ENCODE data around the gene PRKAG2.

PRKAG2 gene

DNA sequence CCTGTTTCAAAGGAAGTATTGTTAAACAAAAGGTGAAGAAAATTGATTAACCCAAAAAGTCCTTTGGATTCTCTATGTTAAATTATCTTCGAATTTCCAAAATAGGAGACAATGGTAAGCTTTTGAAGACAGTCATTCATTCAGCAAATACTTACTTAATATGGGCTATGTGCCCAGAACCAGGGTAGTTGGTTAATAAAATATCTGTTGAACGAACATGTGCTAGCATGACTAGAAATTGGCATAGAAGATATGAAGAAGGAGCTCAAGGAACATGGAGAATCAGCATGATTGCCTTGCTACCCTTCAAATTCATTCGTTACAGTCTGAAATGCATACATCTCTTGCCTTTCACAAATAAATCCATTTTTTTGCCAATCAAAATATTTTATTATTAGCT is 234.2 kb downstream of the PRKAG2 start:
- H3K4me3 ChIP-seq (ENCODE audit: low read length): no peak overlapping the region
- peak; percentile 74 for DNase-seq (ENCODE audit: low read depth)
- no peak for TF ChIP-seq CTCF (IDR thresholded peaks at IDR 0.05; ENCODE audit: insufficient read depth, low read depth, low read length, missing control alignments)

GRCh38 chr7:151641587-151641986 is 235.3 kb downstream of the PRKAG2 start:
- no peak for TF ChIP-seq CTCF (IDR thresholded peaks at IDR 0.05; ENCODE audit: insufficient read depth, low read depth, low read length, missing control alignments)
- no peak overlapping the region for H3K4me3 ChIP-seq (ENCODE audit: low read length)
- no peak for DNase-seq (ENCODE audit: low read depth)

- no peak for TF ChIP-seq CTCF (IDR thresholded peaks at IDR 0.05; ENCODE audit: insufficient read depth, low read depth, low read length, missing control alignments)
- H3K4me3 ChIP-seq (ENCODE audit: low read length): no peak overlapping the region
- DNase-seq (ENCODE audit: low read depth): no peak
Observed at GRCh38 chr7:151637781-151638261, 239.1 kb downstream of the PRKAG2 start.

DNA sequence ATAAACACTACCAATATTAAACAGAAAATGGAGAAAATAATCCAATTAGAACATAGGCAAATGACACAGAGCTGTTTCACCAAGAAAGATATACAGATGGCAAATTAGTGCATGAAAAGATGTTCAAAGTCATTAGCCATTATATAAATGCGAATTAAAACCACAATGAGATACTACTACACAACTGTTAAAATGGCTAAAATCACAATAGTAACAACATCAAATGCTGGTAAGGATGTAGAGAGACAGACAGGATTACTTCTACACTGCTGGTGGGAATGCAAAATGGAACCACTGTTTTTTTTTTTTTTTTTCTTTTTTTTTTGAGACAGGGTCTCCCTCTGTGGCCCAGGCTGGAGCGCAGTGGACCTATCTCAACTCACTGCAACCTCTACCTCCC is 242.3 kb downstream of the PRKAG2 start:
- TF ChIP-seq CTCF (IDR thresholded peaks at IDR 0.05; ENCODE audit: insufficient read depth, low read depth, low read length, missing control alignments): no peak
- no peak overlapping the region for H3K4me3 ChIP-seq (ENCODE audit: low read length)

DNA sequence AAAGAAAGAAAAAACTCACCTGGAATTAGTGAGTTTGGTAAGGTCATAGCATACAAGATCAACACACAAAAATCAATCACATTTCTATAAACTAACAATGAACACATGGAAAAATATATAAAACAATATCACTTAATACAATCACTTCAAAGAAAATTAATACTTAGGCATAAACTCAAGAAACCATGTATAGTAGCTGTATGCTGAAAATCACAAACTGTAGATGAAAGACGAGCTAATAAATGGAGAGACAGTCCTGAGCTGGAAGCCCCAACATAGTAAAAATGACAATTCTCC is 243.5 kb downstream of the PRKAG2 start:
- DNase-seq (ENCODE audit: low read depth): no peak
- TF ChIP-seq CTCF (IDR thresholded peaks at IDR 0.05; ENCODE audit: insufficient read depth, low read depth, low read length, missing control alignments): no peak
- no peak overlapping the region for H3K4me3 ChIP-seq (ENCODE audit: low read length)

More for the DNA sequence above, 242.3 kb downstream of the PRKAG2 start:
- no peak for DNase-seq (ENCODE audit: low read depth)

DNA sequence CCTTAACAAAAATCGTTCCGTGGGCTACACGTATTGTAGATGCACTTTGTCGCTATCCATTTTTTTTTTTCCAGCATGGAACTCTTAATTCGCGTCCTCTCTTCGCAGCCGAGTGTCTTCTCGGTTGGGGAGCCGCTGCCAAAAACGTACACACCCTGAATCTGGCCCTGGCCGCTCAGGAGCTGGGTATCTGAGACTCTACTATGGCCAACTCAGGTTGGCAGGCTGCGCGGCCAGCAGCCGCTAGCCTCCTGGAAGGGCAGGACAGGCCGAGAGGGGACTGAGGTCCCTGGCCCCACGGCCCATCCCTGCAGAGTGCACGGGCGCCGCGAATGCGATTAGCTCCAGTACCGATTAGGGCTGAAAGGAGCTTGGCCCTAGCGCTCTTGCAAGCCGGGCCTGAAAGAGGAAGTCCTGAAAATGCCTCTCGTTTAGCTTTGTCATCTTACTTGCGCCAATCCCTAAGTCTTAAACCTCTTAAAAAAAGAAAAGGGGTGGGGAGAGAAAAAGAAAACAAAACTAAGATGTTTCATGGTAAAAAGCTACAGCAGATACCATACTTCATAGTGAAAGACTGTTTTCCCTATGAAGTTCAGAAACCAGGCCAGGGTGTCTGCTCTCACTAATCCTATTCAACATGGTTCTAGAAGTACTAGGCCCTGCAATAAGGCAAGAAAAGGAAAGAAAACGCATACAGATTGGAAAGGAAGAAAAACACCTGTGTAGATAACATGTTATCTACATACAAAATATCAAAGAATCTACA is 244.0 kb downstream of the PRKAG2 start:
- H3K4me3 ChIP-seq (ENCODE audit: low read length): peak overlapping the region; percentile 44
- DNase-seq (ENCODE audit: low read depth): peak; percentile 29
- TF ChIP-seq CTCF (IDR thresholded peaks at IDR 0.05; ENCODE audit: insufficient read depth, low read depth, low read length, missing control alignments): no peak
